AG04450 (cell line): ENCODE measurements around the gene ADAM12. TPM values are rescaled to one million over a fixed set of nuclear protein-coding genes. Genes with fewer than 3 reads are reported as not detected.
A peak's percentile ranks its signal among the peaks of the same experiment; 100 is the strongest.

ENCODE experiments used
- CTCF ChIA-PET: fragments of 300-600, 350-600 bp; formaldehyde crosslinking; extraction: SDS; loops from one replicate; lab custom pipeline; 2022; ENCODE audit warnings: antibody characterized with exemption, inconsistent platforms; lab: Charles Lee
- POLR2A ChIA-PET: fragments of 350-600 bp; formaldehyde crosslinking; extraction: SDS; loops from one replicate; lab custom pipeline; 2021; ENCODE audit warnings: antibody characterized with exemption, inconsistent platforms; lab: Yijun Ruan, JAX
- DNase-seq: peaks from one replicate; pipeline ENCODE4 v3.0.0-alpha.2; 2011; ENCODE audit warnings: low read depth, low spot score
- H3K27ac ChIP-seq: one replicate; pipeline ENCODE4 v1.5.1; 2012; ENCODE audit warnings: low read depth, low read length, control low read depth
- H3K27me3 ChIP-seq: one replicate; pipeline ENCODE4 v1.6.0; 2012; ENCODE audit warnings: low read length; ENCODE audit not compliant: control insufficient read depth, insufficient read depth
- H3K4me3 ChIP-seq: 2 replicates; pipeline ENCODE4 v1.5.1; 2011; ENCODE audit warnings: mild to moderate bottlenecking, low read depth, low read length, control low read depth
- H3K9me3 ChIP-seq: 2 replicates; pipeline ENCODE4 v1.5.1; 2012; ENCODE audit warnings: low read length; ENCODE audit not compliant: control insufficient read depth, insufficient read depth
- polyA plus RNA-seq: library from polyadenylated mRNA; depleted of rRNA; stranded (reverse); fragments of >200 nt; gene quantifications from 2 replicates; pipeline ENCODE4 v1.2.3, GENCODE V29; 2011
- TF ChIP-seq, protein P1 (sequence below): IDR thresholded peaks from 2 replicates; pipeline ENCODE4 v1.5.1; 2011; ENCODE audit warnings: low read depth, low read length, control low read depth, inconsistent platforms

ADAM12 gene
- polyA plus RNA-seq, 1 experiment, result 8.0 TPM

DNA sequence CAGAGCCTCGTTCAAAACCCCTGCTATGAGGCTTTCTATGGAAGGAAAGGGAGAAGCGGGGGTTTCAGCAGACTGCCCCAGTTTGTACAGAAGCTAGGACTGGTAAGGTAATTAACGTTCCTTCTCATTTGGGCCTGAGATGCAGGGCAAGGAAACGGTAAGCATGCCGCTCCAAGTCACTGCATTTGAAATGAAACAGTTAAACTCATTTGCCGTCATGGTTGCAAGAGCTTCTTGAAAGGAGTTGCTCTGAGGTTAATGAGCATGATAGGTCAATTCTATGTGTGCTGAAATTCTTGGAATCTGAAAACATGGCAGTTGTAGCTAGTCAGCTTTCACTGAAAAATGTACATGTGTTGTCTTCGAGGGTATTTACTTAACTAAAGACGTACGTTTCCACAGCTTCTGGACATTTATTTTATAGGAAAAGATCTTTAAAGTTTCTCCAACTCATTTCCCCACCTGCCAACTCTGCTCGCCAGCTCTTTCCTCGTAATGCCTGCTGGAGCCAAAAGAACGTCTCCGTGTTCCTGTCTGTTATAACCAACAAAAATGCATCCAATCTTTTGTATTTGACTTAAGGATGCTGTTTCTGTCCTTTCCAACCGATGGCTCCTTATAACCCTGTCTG, 73.3 kb downstream of the ADAM12 start:
- no peak overlapping the region for H3K27ac ChIP-seq
- ChIA-PET POLR2A (no interaction called here), CTCF (interaction anchor here (0.8 to 1.0 kb wide), 2 partner anchors 10 to 63 kb away, joined by 3 to 4 read pairs; no protein-coding TSS in a partner anchor)
- no peak overlapping the region for H3K4me3 ChIP-seq
- H3K27me3 ChIP-seq, result no peaks in the 10 kb centered on the region
- TF ChIP-seq, protein P1, sequence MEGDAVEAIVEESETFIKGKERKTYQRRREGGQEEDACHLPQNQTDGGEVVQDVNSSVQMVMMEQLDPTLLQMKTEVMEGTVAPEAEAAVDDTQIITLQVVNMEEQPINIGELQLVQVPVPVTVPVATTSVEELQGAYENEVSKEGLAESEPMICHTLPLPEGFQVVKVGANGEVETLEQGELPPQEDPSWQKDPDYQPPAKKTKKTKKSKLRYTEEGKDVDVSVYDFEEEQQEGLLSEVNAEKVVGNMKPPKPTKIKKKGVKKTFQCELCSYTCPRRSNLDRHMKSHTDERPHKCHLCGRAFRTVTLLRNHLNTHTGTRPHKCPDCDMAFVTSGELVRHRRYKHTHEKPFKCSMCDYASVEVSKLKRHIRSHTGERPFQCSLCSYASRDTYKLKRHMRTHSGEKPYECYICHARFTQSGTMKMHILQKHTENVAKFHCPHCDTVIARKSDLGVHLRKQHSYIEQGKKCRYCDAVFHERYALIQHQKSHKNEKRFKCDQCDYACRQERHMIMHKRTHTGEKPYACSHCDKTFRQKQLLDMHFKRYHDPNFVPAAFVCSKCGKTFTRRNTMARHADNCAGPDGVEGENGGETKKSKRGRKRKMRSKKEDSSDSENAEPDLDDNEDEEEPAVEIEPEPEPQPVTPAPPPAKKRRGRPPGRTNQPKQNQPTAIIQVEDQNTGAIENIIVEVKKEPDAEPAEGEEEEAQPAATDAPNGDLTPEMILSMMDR, result no peak
- no peaks in the 10 kb centered on the region for H3K9me3 ChIP-seq
- no peak for DNase-seq

DNA sequence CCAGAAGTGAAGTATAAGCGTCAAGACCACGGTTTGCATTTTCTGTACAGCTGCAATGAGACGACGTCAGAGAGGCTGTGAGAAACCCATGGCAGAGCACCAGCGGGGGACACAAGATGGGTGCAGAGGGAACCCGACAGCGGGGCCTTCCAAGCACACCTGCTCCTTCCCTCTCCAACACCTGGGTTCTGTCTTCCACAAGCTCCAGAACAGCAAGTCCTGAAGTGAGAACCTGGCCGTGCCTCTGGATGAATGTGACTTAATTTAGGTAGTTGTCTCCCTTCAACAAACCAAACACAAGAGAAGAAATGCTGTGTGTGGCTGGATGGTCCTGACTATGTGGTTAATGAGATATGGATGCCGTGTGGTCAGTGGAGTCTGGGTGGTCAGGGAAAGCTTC, 76.1 kb downstream of the ADAM12 start:
- ChIA-PET POLR2A (no interaction called here), CTCF (no interaction called here)
- no peak overlapping the region for H3K27ac ChIP-seq
- TF ChIP-seq, protein P1, result no peak
- H3K9me3 ChIP-seq, result no peaks in the 10 kb centered on the region
- H3K4me3 ChIP-seq, result no peak overlapping the region
- no peak for DNase-seq
- no peaks in the 10 kb centered on the region for H3K27me3 ChIP-seq

DNA sequence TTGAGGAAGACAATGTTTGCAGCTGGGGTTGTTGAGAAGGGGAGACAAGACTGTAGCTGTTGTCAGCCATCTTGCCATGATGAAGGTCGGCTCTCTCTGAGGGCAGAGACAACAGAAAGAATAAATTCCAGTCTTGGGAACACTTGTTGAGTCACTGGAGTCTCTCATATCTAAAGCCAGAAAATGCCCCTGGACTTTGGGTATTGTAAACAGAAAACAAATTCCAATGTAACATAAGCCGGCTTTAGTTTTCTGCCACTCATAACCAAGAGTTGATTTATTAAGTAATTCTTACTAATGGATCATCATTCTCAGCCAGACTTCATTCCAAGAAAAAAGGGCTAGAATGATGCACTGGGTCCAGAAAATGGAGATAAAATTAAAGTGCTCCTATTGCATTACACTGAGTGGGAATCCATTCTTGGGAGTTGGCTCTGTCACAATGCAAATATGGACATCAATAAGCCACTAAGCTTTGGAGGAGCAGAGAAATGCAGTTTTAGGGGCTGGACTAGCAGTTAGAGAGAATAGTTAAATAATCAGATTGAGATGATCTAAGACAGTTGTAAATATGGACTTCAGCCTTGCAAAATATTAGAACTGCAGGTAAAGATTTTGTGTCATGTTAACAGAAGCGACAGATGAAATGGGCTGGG, 78.9 kb downstream of the ADAM12 start:
- TF ChIP-seq, protein P1, result no peak
- Histone ChIP-seq H3K27ac (no peak overlapping the region), H3K27me3 (no peaks in the 10 kb centered on the region), H3K4me3 (no peak overlapping the region), H3K9me3 (no peaks in the 10 kb centered on the region)
- POLR2A ChIA-PET, result no interaction called here
- CTCF ChIA-PET, result no interaction called here
- no peak for DNase-seq

DNA sequence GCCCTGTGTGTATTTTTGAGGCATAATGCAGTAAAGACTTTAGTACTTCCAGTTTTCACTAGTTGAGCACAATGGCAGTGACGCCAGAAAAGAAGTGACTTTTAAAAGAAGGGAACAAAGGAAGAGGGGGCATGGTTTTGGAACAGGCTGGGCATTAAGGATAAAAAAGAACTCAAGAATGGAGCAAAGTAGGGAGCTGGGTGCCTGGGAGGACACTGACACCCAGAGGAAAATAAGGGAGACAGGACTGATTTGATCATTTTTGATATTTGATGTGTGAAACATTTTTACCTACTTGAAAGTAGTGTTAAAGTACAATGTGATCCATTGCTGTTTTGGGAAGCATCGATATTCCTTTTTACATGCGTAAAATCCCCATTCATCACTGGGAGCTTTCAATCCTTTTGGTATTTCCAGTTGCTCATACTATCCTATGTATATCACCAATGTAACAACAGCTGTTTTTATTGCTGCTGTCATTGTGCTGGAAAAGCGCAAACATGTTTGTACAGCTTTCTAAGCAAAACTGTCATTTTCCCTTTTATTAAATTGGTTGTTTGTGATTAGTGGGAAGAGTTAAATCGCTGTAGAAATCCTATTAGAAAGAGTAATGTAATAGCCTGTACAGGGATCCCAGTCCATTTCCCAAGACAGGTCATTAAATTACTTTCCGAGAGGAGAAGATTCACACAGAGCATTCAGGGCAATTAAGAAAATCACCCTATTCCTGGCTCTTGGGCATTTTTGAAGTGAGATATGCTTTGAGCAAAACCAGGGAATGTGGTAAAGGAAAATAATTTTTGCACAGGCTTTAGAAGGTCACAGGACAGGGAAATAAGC, 85.2 kb downstream of the ADAM12 start:
- H3K27ac ChIP-seq, result no peak overlapping the region
- no peak for DNase-seq
- POLR2A ChIA-PET, result no interaction called here
- H3K27me3 ChIP-seq, result no peaks in the 10 kb centered on the region
- no peaks in the 10 kb centered on the region for H3K9me3 ChIP-seq
- H3K4me3 ChIP-seq, result no peak overlapping the region
- CTCF ChIA-PET, result interaction anchor here (0.6 to 1.2 kb wide), 3 partner anchors 21 to 369 kb away, joined by 3 to 6 read pairs (median 3); no protein-coding TSS in a partner anchor
- TF ChIP-seq, protein P1, result peak; percentile 42
